Natural killer cell (primary cell): Measurements from ENCODE around the gene GLIS1. TPM values are rescaled to one million over a fixed set of nuclear protein-coding genes. Genes with fewer than 3 reads are reported as not detected.

Experiments
- ATAC-seq, 3 donors: fragments of 150-1000 bp in 2 of 3; fragments of 200-7000 bp in 1 of 3; cut with Tn5 transposase; 1 replicate in 1 of 3; 2 replicates in 2 of 3; pipeline ENCODE4 v1.10.0; 2021; ENCODE audit warnings: mild to moderate bottlenecking in 2 of 3, moderate library complexity in 2 of 3
- DNase-seq, 2 donors: peaks; one replicate each; pipeline versions ENCODE4 v3.0.0 to v3.0.0-alpha.2; 2013 to 2021; ENCODE audit warnings: mixed read lengths in 1 of 2
- H3K27ac ChIP-seq: one replicate; pipeline ENCODE4 v1.5.1; 2013; ENCODE audit warnings: mild to moderate bottlenecking, low read length
- H3K27me3 ChIP-seq: one replicate; pipeline ENCODE4 v1.6.1; 2013; ENCODE audit warnings: low read length; ENCODE audit not compliant: control insufficient read depth, insufficient read depth
- H3K36me3 ChIP-seq: one replicate; pipeline ENCODE4 v1.6.1; 2013; ENCODE audit warnings: low read length; ENCODE audit not compliant: control insufficient read depth, insufficient read depth
- H3K4me1 ChIP-seq: one replicate; pipeline ENCODE4 v1.6.1; 2013; ENCODE audit warnings: low read length; ENCODE audit not compliant: control insufficient read depth, insufficient read depth
- H3K4me3 ChIP-seq: one replicate; pipeline ENCODE4 v1.5.1; 2013; ENCODE audit warnings: low read length
- H3K9me3 ChIP-seq: one replicate; pipeline ENCODE4 v1.6.1; 2013; ENCODE audit warnings: low read length; ENCODE audit not compliant: control insufficient read depth, insufficient read depth
- H3K27ac Mint-ChIP-seq, 2 donors: one replicate each; pipeline ENCODE4 v1.8.0; 2022; ENCODE audit warnings: mild to moderate bottlenecking in 2 of 2, mixed read lengths in 2 of 2, moderate library complexity in 1 of 2
- H3K27me3 Mint-ChIP-seq, 2 donors: one replicate each; pipeline ENCODE4 v1.8.0; 2022; ENCODE audit warnings: low read depth in 2 of 2, mixed read lengths in 2 of 2
- H3K36me3 Mint-ChIP-seq: one replicate; pipeline ENCODE4 v1.8.0; 2022; ENCODE audit warnings: mixed read lengths
- H3K4me1 Mint-ChIP-seq, 2 donors: one replicate each; pipeline ENCODE4 v1.8.0; 2022; ENCODE audit warnings: mixed read lengths in 2 of 2
- H3K4me3 Mint-ChIP-seq: one replicate; pipeline ENCODE4 v1.8.0; 2022; ENCODE audit warnings: mild to moderate bottlenecking, moderate library complexity, mixed read lengths
- H3K9me3 Mint-ChIP-seq, 2 donors: one replicate each; pipeline ENCODE4 v1.8.0; 2022; ENCODE audit warnings: mixed read lengths in 2 of 2
- CTCF ChIP-seq: fragments of 200-600 bp; IDR thresholded peaks from one replicate; pipeline ENCODE4 v1.8.0; 2022; ENCODE audit warnings: antibody characterized with exemption
- WGBS: methylation state at CpG from one replicate; pipeline ENCODE4 v1.1.7; 2013; ENCODE audit warnings: missing lambda C conversion rate; ENCODE audit not compliant: insufficient coverage; 5-methylcytosine and 5-hydroxymethylcytosine counted together
- intact Hi-C: fragments of 100-400 bp; cut with micrococcal nuclease; formaldehyde crosslinking; loops from one replicate; pipeline ENCODE4 v1.14.2; 2022
- total RNA-seq, 4 donors: library from RNA; stranded (reverse); fragments of 120-200 nt in 1 of 4; gene quantifications; one replicate each; pipeline versions ENCODE4 v1.2.3 to v1.2.4, GENCODE V29; 2013 to 2022

The GLIS1 gene
- total RNA-seq, 3 donors from 2014 or later (not counting 1 experiment from before 2014, with no cell fraction given) = not detected

- Mint-ChIP-seq H3K4me3 (no peak overlapping the region), H3K36me3 (no peaks in the 10 kb centered on the region), H3K4me1 (peaks cover 5 to 7% of the 10 kb centered on the region in 2 donors), H3K27me3 (peaks cover 5 to 20% of the 10 kb centered on the region in 2 donors), H3K27ac (no peak overlapping the region), H3K9me3 (no peaks in the 10 kb centered on the region)
- H3K9me3 ChIP-seq = no peaks in the 10 kb centered on the region
- DNase-seq (no peak), ATAC-seq (no peak)
- intact Hi-C loops = no loop called here
- H3K4me3 ChIP-seq = no peak overlapping the region
- H3K27ac ChIP-seq = no peak overlapping the region
- no peaks in the 10 kb centered on the region for H3K36me3 ChIP-seq
- TF ChIP-seq CTCF = no peak
- peaks cover 3% of the 10 kb centered on the region for H3K4me1 ChIP-seq
- 94% methylated on average over 15 of the region's 15 CpGs for WGBS
- no peaks in the 10 kb centered on the region for H3K27me3 ChIP-seq
These were observed 61.5 kb downstream of the GLIS1 start for GRCh38 chr1:53677486-53677885.

GRCh38 chr1:53672785-53673184 lies 66.2 kb downstream of the GLIS1 start:
- H3K27ac Mint-ChIP-seq = no peak overlapping the region
- H3K36me3 ChIP-seq = no peaks in the 10 kb centered on the region
- no peak overlapping the region for H3K4me3 Mint-ChIP-seq
- H3K9me3 Mint-ChIP-seq = no peaks in the 10 kb centered on the region
- no peaks in the 10 kb centered on the region for H3K36me3 Mint-ChIP-seq
- no peak overlapping the region for H3K4me3 ChIP-seq
- 83% methylated on average over 9 of the region's 9 CpGs for WGBS
- H3K27ac ChIP-seq = no peak overlapping the region
- H3K4me1 ChIP-seq = no peaks in the 10 kb centered on the region
- DNase-seq (no peak), ATAC-seq (no peak)
- no peak for TF ChIP-seq CTCF
- H3K4me1 Mint-ChIP-seq = no peaks in the 10 kb centered on the region
- no peaks in the 10 kb centered on the region for H3K27me3 ChIP-seq
- H3K9me3 ChIP-seq = no peaks in the 10 kb centered on the region
- intact Hi-C loops = no loop called here
- H3K27me3 Mint-ChIP-seq = no peaks in the 10 kb centered on the region

- Histone ChIP-seq H3K27ac (no peak overlapping the region), H3K9me3 (no peaks in the 10 kb centered on the region), H3K27me3 (no peaks in the 10 kb centered on the region), H3K4me3 (no peak overlapping the region), H3K4me1 (no peaks in the 10 kb centered on the region), H3K36me3 (no peaks in the 10 kb centered on the region)
- H3K36me3 Mint-ChIP-seq = no peaks in the 10 kb centered on the region
- H3K9me3 Mint-ChIP-seq = no peaks in the 10 kb centered on the region
- WGBS = 95% methylated on average over 5 of the region's 5 CpGs
- no peaks in the 10 kb centered on the region for H3K4me1 Mint-ChIP-seq
- no peak overlapping the region for H3K4me3 Mint-ChIP-seq
- ATAC-seq (no peak), DNase-seq (no peak)
- no peaks in the 10 kb centered on the region for H3K27me3 Mint-ChIP-seq
- no peak for TF ChIP-seq CTCF
- intact Hi-C loops = no loop called here
- no peak overlapping the region for H3K27ac Mint-ChIP-seq
These were observed 66.7 kb downstream of the GLIS1 start for GRCh38 chr1:53672243-53672642.

- H3K27ac ChIP-seq = no peak overlapping the region
These were observed 69.3 kb downstream of the GLIS1 start for GRCh38 chr1:53669621-53670191.

More at GRCh38 chr1:53669621-53670191, 69.3 kb downstream of the GLIS1 start:
- no peak for TF ChIP-seq CTCF
- no peaks in the 10 kb centered on the region for H3K36me3 ChIP-seq
- Mint-ChIP-seq H3K9me3 (no peaks in the 10 kb centered on the region), H3K4me3 (no peak overlapping the region), H3K27ac (no peak overlapping the region), H3K36me3 (no peaks in the 10 kb centered on the region), H3K4me1 (no peaks in the 10 kb centered on the region), H3K27me3 (no peaks in the 10 kb centered on the region)
- no peaks in the 10 kb centered on the region for H3K9me3 ChIP-seq
- DNase-seq (no peak), ATAC-seq (no peak)
- no peak overlapping the region for H3K4me3 ChIP-seq
- 88% methylated on average over 3 of the region's 3 CpGs for WGBS
- H3K4me1 ChIP-seq = no peaks in the 10 kb centered on the region
- intact Hi-C loops = no loop called here
- no peaks in the 10 kb centered on the region for H3K27me3 ChIP-seq
